Measurements from ENCODE around the gene EFS.

EFS gene

DNA sequence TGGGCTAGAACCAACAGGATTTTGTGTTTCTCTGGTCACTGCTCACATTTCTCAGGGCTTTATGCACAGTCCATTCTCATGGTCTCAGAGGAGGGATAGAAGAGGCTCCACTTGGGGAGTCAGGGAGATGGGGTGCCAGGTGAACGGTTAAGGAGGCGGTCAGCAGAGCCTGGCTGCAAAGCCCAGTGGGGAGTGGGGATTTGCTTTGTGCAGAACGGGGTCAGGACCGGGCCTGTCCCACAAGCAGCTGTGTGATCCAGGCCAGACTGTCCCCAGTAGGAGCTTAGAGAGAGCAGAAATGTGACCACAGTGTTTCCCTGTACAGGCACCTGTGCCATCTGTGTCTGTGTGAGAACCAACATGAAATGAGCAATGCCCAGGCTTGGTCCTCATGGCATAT is 16.0 kb upstream of the EFS start:
- H3K27ac ChIP-seq (ENCODE audit: extremely low read depth, low read depth, low read length): no peak overlapping the region
- no peaks in the 10 kb centered on the region for H3K4me1 ChIP-seq (ENCODE audit: control insufficient read depth, insufficient read depth, low read length)
- no peaks in the 10 kb centered on the region for H3K9me3 ChIP-seq (ENCODE audit: control insufficient read depth, insufficient read depth, low read depth, low read length)
- H3K36me3 ChIP-seq (ENCODE audit: control insufficient read depth in 2 of 2, insufficient read depth in 1 of 2, low read length in 2 of 2): no peaks in the 10 kb centered on the region
- H3K4me3 ChIP-seq (ENCODE audit: low read depth, low read length): no peak overlapping the region
- ChIA-PET POLR2A (interaction anchor here (1.8 kb wide), 1 partner anchor 54 kb away, joined by 12 read pairs; no protein-coding TSS in a partner anchor), CTCF (interaction anchor here (0.9 to 4.3 kb wide), 15 partner anchors 11 to 312 kb away, joined by 3 to 61 read pairs (median 4); no protein-coding TSS in a partner anchor)
- TF ChIP-seq ZNF624 (tag by site-specific recombination; IDR thresholded peaks at IDR 0.05): no peak

DNA sequence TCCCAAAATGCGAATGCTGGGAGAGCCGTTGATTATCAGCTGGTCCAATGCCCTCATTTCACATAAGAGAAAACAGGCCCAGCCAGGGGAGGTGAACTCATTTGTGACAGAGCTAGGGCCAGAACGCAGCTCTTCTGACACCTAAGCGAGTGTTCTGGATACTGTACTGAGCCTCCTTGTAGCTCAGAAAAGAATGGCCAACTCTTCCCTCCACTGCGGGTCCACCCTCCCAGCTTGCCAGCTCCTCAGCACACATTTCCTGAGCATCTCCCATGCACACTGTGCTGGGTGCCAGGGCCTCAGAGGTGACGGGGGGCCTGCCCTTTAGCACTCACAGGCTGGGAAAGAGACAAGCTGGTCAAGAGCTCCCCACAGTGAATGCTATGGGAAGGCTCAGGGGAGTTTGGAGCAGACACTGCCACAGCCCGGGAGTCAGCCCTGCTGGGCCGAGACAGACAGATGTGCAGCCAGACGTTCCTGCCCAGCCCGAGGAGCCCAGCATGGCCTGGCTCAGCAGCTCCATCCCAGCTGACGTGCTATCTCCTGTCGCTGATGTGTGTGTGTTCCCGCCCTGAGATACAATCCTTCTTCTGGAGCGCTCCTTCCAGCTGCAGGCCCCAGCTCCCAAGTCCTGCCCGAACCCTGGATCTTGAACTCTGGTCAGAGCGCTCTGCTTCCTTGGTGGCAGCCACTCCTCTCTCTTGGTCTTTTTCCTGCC is 15.4 kb upstream of the EFS start:
- Histone ChIP-seq H3K4me1 (ENCODE audit: control insufficient read depth, insufficient read depth, low read length) (no peaks in the 10 kb centered on the region), H3K9me3 (ENCODE audit: control insufficient read depth, insufficient read depth, low read depth, low read length) (no peaks in the 10 kb centered on the region), H3K36me3 (ENCODE audit: control insufficient read depth in 2 of 2, insufficient read depth in 1 of 2, low read length in 2 of 2) (no peaks in the 10 kb centered on the region), H3K27ac (ENCODE audit: extremely low read depth, low read depth, low read length) (no peak overlapping the region), H3K4me3 (ENCODE audit: low read depth, low read length) (no peak overlapping the region)
- ChIA-PET POLR2A (interaction anchor here (1.8 kb wide), 1 partner anchor 54 kb away, joined by 12 read pairs; no protein-coding TSS in a partner anchor), CTCF (interaction anchor here (0.5 to 4.3 kb wide), 48 partner anchors 11 to 1458 kb away, joined by 3 to 61 read pairs (median 4); partner anchors contain the start of gene PABPN1)
- TF ChIP-seq ZNF76 (tag by site-specific recombination; IDR thresholded peaks at IDR 0.05; ENCODE audit: borderline replicate concordance, low read depth) (0 out of 2 replicates have a peak, but pooled peaks have one; percentile 3), ZNF398 (tag by site-specific recombination; IDR thresholded peaks at IDR 0.05) (no peak)

DNA sequence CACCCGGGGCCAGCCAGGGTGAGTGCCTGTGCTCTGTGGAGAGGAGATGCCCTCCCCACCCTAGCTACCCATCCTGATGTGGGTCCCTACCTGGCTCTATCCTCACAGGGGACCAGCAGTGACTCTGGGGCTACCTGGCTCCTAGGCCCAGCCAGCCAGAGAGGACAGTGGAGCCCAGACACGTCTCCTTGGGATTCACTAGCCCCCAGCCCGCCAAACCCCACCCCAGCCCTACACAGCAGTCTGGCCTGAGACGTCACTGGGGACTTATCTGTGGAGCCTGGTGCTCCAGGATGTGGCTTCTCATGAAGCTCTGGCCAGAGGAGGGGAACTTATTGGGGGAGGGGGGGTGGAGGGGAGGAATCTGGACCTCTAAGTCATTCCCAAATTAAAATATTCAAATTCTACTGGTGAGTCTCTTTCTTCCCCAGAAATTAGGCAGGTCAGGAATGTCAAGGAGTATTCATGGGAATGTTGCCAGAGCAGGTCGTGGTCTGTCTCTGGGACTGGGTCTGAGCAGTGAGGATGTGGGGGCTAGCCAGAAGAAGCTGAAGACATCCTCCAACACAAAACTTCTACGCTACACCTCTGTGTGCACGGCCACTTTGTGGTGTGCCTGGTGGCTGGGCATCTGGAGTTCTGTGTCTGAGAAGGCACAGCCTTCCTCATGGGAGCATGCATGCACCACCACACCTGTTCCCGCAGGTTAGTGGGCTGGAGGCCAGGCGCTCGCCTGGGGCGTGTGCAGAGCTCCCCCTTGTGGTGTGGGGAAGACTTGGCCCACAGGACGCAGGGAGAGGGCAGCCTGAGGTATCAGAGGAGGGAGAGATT is 14.6 kb upstream of the EFS start:
- H3K4me1 ChIP-seq (ENCODE audit: control insufficient read depth, insufficient read depth, low read length): no peaks in the 10 kb centered on the region
- no peaks in the 10 kb centered on the region for H3K36me3 ChIP-seq (ENCODE audit: control insufficient read depth in 2 of 2, insufficient read depth in 1 of 2, low read length in 2 of 2)
- CTCF ChIA-PET: interaction anchor here (0.6 to 4.3 kb wide), 47 partner anchors 11 to 822 kb away, joined by 3 to 61 read pairs (median 4); partner anchors contain the start of gene PABPN1
- no peaks in the 10 kb centered on the region for H3K9me3 ChIP-seq (ENCODE audit: control insufficient read depth, insufficient read depth, low read depth, low read length)
- POLR2A ChIA-PET: interaction anchor here (1.8 kb wide), 1 partner anchor 53 kb away, joined by 12 read pairs; no protein-coding TSS in a partner anchor
- no peak overlapping the region for H3K4me3 ChIP-seq (ENCODE audit: low read depth, low read length)
- no peak overlapping the region for H3K27ac ChIP-seq (ENCODE audit: extremely low read depth, low read depth, low read length)
- TF ChIP-seq, protein P1, sequence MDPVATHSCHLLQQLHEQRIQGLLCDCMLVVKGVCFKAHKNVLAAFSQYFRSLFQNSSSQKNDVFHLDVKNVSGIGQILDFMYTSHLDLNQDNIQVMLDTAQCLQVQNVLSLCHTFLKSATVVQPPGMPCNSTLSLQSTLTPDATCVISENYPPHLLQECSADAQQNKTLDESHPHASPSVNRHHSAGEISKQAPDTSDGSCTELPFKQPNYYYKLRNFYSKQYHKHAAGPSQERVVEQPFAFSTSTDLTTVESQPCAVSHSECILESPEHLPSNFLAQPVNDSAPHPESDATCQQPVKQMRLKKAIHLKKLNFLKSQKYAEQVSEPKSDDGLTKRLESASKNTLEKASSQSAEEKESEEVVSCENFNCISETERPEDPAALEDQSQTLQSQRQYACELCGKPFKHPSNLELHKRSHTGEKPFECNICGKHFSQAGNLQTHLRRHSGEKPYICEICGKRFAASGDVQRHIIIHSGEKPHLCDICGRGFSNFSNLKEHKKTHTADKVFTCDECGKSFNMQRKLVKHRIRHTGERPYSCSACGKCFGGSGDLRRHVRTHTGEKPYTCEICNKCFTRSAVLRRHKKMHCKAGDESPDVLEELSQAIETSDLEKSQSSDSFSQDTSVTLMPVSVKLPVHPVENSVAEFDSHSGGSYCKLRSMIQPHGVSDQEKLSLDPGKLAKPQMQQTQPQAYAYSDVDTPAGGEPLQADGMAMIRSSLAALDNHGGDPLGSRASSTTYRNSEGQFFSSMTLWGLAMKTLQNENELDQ (tag by site-specific recombination; IDR thresholded peaks at IDR 0.05; ENCODE audit: low read depth): no peak
- TF ChIP-seq ZNF791 (tag by site-specific recombination; IDR thresholded peaks at IDR 0.05) (no peak), ZNF670 (tag by site-specific recombination; IDR thresholded peaks at IDR 0.05; ENCODE audit: low read depth) (no peak), KLF16 (tag by site-specific recombination; IDR thresholded peaks at IDR 0.05) (no peak), ZNF248 (tag by site-specific recombination; IDR thresholded peaks at IDR 0.05) (no peak), ZIC2 (tag by site-specific recombination; IDR thresholded peaks at IDR 0.05) (no peak), BCL11A (tag by site-specific recombination; IDR thresholded peaks at IDR 0.05; ENCODE audit: low read depth) (no peak), ZNF311 (tag by site-specific recombination; IDR thresholded peaks at IDR 0.05; ENCODE audit: borderline replicate concordance) (no peak), ZNF214 (tag by site-specific recombination; IDR thresholded peaks at IDR 0.05; ENCODE audit: borderline replicate concordance) (no peak), TSHZ1 (tag by site-specific recombination; IDR thresholded peaks at IDR 0.05; ENCODE audit: borderline replicate concordance) (no peak), ZBTB1 (tag by site-specific recombination; IDR thresholded peaks at IDR 0.05) (no peak), ZNF76 (tag by site-specific recombination; IDR thresholded peaks at IDR 0.05; ENCODE audit: borderline replicate concordance, low read depth) (0 out of 2 replicates have a peak, but pooled peaks have one; percentile 21), ZFP3 (tag by site-specific recombination; IDR thresholded peaks at IDR 0.05; ENCODE audit: low read depth) (no peak), ZNF548 (tag by site-specific recombination; IDR thresholded peaks at IDR 0.05) (no peak)
- TF ChIP-seq, protein P2, sequence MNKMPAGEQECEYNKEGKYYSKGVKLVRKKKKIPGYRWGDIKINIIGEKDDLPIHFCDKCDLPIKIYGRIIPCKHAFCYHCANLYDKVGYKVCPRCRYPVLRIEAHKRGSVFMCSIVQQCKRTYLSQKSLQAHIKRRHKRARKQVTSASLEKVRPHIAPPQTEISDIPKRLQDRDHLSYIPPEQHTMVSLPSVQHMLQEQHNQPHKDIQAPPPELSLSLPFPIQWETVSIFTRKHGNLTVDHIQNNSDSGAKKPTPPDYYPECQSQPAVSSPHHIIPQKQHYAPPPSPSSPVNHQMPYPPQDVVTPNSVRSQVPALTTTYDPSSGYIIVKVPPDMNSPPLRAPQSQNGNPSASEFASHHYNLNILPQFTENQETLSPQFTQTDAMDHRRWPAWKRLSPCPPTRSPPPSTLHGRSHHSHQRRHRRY (tag by site-specific recombination; IDR thresholded peaks at IDR 0.05): no peak
- TF ChIP-seq, protein P3, sequence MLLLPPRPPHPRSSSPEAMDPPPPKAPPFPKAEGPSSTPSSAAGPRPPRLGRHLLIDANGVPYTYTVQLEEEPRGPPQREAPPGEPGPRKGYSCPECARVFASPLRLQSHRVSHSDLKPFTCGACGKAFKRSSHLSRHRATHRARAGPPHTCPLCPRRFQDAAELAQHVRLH (tag by site-specific recombination; IDR thresholded peaks at IDR 0.05): no peak
